GM10266 (cell line): ENCODE data around the gene TTPAL.

ENCODE experiments used
- DNase-seq: peaks from one replicate; pipeline ENCODE4 v3.0.0; 2012; ENCODE audit errors: extremely low spot score
- CTCF ChIP-seq: IDR thresholded peaks from 2 replicates; pipeline ENCODE4 v1.5.1; 2012; ENCODE audit warnings: mild to moderate bottlenecking, low read depth; ENCODE audit not compliant: control insufficient read depth, insufficient read depth; ENCODE audit errors: missing control alignments

Gene TTPAL

DNA sequence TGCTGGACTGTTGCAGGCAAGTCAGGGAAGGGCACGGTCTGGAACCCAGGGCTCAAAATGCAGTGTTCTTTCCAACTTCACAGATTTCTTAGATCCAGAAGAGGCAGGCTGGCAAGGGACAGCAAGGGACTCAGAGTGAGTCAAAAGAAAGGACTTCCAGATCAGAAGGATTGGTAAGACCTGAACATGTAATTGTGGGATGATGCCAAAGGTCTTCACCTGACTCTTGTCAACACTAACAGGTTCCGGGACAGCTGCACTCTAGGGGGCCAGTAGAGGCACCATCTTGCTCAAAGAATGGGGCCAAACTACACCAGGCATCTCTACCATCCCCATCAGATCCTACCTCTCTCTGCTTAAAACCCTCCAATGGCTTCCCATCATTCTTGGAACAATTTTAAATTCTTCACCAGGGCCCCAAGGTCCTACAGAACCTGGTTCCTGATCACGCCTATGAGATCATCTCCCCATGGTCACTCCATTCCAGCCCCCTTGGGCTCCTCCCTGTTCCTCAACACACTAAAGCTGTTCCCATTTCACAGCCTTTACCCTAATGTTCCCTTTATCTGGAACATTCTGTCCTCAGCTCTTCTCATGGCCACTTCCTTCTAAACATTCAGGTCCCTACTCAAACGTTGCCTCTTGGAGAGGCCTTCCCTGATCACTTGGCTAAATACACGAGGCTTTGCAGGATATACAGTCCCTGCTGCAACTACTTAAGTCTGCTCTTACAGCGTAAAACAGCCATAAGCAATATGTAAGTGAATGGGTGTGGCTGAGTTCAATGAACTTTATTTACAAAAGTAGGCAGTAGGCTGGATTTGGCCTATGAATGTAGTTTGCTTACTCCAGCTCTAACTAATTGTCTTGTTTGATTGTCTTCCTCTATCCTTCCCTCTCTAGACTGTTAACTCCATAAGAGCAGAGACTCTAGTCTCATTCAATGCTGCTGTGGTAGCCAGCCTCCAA, 29.6 kb upstream of the TTPAL start:
- no peak for TF ChIP-seq CTCF
- DNase-seq = no peak

DNA sequence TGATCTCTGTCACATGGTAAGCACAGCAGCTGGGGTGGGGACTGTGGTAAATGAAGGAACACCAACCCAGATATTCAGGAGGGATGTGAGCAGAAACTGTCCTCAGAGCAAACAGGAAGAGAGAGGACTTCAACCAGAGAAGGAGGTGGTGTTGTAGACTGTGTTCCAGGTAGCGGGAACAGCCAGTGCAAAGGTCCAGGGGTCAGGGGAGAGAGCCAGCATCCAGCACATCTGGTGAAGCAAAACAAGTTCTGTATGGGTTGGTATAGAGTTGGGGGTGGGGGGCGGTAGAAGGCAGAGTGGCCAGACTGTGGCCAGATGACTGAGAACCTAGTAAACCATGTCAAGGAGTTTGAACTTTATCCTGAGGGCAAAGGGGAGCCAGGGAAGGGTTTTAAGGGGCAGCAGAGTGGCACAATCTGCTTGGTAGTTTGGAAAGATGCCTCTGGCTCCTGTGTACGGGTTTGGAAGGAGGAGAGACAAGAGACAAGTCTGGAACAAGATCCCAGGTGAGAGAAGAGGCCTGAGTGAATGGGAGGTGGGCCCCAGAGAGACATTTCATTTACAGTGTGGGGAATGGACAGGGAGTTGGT, 27.8 kb upstream of the TTPAL start:
- no peak for TF ChIP-seq CTCF

GRCh38 chr20:44448753-44449546, 26.7 kb upstream of the TTPAL start:
- peak; percentile 21 for TF ChIP-seq CTCF
- DNase-seq = peak; percentile 49

More for the DNA sequence above, 27.8 kb upstream of the TTPAL start:
- no peak for DNase-seq

- TF ChIP-seq CTCF = no peak
- no peak for DNase-seq
These were observed 25.8 kb upstream of the TTPAL start for GRCh38 chr20:44449864-44450263.

DNA sequence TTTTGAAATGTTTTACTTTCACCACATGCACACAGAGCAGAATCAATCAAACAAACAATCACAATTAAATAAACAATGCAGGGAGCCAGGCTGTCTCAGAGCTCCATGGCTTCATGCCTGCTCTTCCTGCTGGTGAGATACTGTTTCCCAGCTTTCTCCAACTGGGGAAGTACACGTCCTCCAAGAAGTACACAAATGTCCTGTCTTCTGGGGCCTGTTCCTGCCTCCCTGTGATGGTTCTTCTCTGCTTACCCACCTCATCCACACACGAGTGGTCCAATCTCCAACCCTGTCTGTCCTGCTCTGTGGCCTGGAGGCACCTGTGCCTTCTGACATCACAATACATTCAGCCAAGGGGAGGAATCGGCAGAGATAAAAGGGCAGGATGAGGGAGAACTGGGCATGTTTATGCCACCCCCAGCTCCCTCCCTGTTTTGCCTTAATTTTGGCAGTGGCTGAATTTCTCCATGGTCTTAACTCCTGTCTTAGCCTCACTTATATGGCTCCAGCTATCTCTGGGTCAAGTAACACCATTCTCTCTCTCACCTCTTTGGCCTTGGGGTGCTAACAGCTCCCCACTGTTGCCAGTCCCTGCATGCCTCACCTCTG, 25.3 kb upstream of the TTPAL start:
- DNase-seq = no peak
- no peak for TF ChIP-seq CTCF

GRCh38 chr20:44450903-44451450, 24.7 kb upstream of the TTPAL start:
- TF ChIP-seq CTCF = no peak

More at GRCh38 chr20:44450903-44451450, 24.7 kb upstream of the TTPAL start:
- no peak for DNase-seq
